A673 (cell line): ENCODE results near the gene HS3ST3A1. TPM values are rescaled to one million over a fixed set of nuclear protein-coding genes. Genes with fewer than 3 reads are reported as not detected.

Experiments used
- BruUV-seq: library from RNA; stranded (reverse); fragments of 400-500 nt; replicated peaks from 2 replicates; lab custom pipeline; 2021; lab: Mats Ljungman, UMichigan
- CTCF ChIA-PET: fragments of 300-600 bp; sonication (Branson Sonifier 250); formaldehyde crosslinking; loops from one replicate; lab custom pipeline; 2022; ENCODE audit warnings: antibody characterized with exemption; lab: Charles Lee
- POLR2A ChIA-PET: fragments of 300-600 bp; sonication (Branson Sonifier 250); formaldehyde crosslinking; loops from one replicate; lab custom pipeline; 2022; ENCODE audit warnings: antibody characterized with exemption; ENCODE audit not compliant: low non-redundant PET; lab: Charles Lee
- DNase-seq: peaks from one replicate; pipeline ENCODE4 v3.0.0-alpha.2; 2015; ENCODE audit warnings: low spot score
- H3K27ac ChIP-seq: fragments of 200-600 bp; sonication (generic); 2 replicates; pipeline ENCODE4 v1.5.1; 2016; ENCODE audit warnings: mixed run types, low read depth, mild to moderate bottlenecking, mixed read lengths, antibody characterized with exemption, low read length; ENCODE audit not compliant: poor library complexity, severe bottlenecking
- H3K27me3 ChIP-seq: fragments of 200-600 bp; sonication (generic); replicated peaks from 2 replicates; pipeline ENCODE4 v1.6.1; 2017; ENCODE audit warnings: mixed run types, low read depth, mild to moderate bottlenecking, mixed read lengths, antibody characterized with exemption, low read length; ENCODE audit not compliant: insufficient read depth, poor library complexity
- H3K36me3 ChIP-seq: fragments of 200-600 bp; sonication (generic); 2 replicates; pipeline ENCODE4 v1.6.1; 2016; ENCODE audit warnings: mixed run types, mild to moderate bottlenecking, mixed read lengths, antibody characterized with exemption, low read length; ENCODE audit not compliant: insufficient read depth, poor library complexity, severe bottlenecking
- H3K4me1 ChIP-seq: fragments of 200-600 bp; sonication (generic); 2 replicates; pipeline ENCODE4 v1.6.1; 2017; ENCODE audit warnings: mixed run types, mild to moderate bottlenecking, mixed read lengths, antibody characterized with exemption, low read length; ENCODE audit not compliant: insufficient read depth, poor library complexity, severe bottlenecking
- H3K4me3 ChIP-seq: fragments of 200-600 bp; sonication (generic); 2 replicates; pipeline ENCODE4 v1.5.1; 2016; ENCODE audit warnings: low read depth, mixed run types, mild to moderate bottlenecking, mixed read lengths, low read length; ENCODE audit not compliant: poor library complexity, severe bottlenecking
- H3K9me3 ChIP-seq: fragments of 200-600 bp; sonication (generic); 2 replicates; pipeline ENCODE4 v1.6.1; 2016; ENCODE audit warnings: mixed run types, low read depth, mild to moderate bottlenecking, mixed read lengths, antibody characterized with exemption, low read length; ENCODE audit not compliant: poor library complexity, severe bottlenecking
- EZH2 ChIP-seq: fragments of 200-600 bp; sonication (generic); IDR thresholded peaks from 2 replicates; pipeline ENCODE4 v1.6.1; 2017; ENCODE audit warnings: borderline replicate concordance, low read depth, mild to moderate bottlenecking, mixed read lengths, antibody characterized with exemption, low read length; ENCODE audit not compliant: poor library complexity, severe bottlenecking
- intact Hi-C: fragments of 100-400 bp; cut with micrococcal nuclease; formaldehyde crosslinking; loops from one replicate; pipeline ENCODE4 v1.10.0; 2022; ENCODE audit not compliant: unreplicated experiment
- total RNA-seq: library from RNA; stranded (reverse); gene quantifications from 2 replicates; pipeline ENCODE4 v1.2.3, GENCODE V29; 2021
- TF ChIP-seq, protein P1 (sequence below): fragments of 300-800, 200-600 bp; sonication (generic); conservative IDR thresholded peaks from 2 replicates; pipeline ENCODE4 v1.5.1; 2017; ENCODE audit warnings: low read depth, mild to moderate bottlenecking, antibody characterized with exemption, low read length, moderate library complexity, mixed read lengths

HS3ST3A1 gene
- total RNA-seq, 1 experiment from 2014 or later, result not detected

DNA sequence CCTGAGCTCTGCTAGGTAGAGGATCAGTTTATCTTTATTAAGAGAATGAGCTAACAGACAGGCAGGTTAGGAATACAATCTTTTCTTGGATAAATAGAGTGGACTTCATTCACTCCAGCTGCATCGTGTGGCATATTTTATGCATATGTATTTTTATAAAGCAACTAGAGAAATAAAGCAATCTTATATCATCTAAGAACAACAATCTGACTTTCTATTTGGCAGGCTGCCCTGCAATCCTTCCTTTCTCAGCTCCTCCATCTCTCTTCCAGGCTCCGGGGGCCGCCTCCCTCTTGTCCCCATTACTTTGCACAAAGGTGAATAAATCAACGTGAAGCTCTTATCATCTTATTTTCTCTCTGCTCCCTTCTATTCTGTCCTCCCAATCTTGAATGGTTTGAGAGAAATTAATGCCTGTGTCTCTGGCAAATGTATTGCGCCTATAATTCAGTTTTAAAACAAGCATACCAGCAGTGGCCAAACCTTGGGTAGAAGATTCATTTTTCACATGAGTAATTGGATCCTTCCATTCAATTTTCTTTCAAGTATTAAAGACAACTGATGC is 64.5 kb downstream of the HS3ST3A1 start:
- CTCF ChIA-PET, result no interaction called here
- H3K27ac ChIP-seq, result no peak overlapping the region
- H3K4me3 ChIP-seq, result no peak overlapping the region
- DNase-seq, result no peak
- peaks cover 28% of the 10 kb centered on the region for H3K9me3 ChIP-seq
- no peaks in the 10 kb centered on the region for H3K27me3 ChIP-seq
- intact Hi-C loops, result no loop called here
- BruUV-seq, result no TSS peak
- no peaks in the 10 kb centered on the region for H3K4me1 ChIP-seq
- POLR2A ChIA-PET, result no interaction called here
- no peak for TF ChIP-seq EZH2
- TF ChIP-seq, protein P1, sequence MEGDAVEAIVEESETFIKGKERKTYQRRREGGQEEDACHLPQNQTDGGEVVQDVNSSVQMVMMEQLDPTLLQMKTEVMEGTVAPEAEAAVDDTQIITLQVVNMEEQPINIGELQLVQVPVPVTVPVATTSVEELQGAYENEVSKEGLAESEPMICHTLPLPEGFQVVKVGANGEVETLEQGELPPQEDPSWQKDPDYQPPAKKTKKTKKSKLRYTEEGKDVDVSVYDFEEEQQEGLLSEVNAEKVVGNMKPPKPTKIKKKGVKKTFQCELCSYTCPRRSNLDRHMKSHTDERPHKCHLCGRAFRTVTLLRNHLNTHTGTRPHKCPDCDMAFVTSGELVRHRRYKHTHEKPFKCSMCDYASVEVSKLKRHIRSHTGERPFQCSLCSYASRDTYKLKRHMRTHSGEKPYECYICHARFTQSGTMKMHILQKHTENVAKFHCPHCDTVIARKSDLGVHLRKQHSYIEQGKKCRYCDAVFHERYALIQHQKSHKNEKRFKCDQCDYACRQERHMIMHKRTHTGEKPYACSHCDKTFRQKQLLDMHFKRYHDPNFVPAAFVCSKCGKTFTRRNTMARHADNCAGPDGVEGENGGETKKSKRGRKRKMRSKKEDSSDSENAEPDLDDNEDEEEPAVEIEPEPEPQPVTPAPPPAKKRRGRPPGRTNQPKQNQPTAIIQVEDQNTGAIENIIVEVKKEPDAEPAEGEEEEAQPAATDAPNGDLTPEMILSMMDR, result no peak
- no peaks in the 10 kb centered on the region for H3K36me3 ChIP-seq

DNA sequence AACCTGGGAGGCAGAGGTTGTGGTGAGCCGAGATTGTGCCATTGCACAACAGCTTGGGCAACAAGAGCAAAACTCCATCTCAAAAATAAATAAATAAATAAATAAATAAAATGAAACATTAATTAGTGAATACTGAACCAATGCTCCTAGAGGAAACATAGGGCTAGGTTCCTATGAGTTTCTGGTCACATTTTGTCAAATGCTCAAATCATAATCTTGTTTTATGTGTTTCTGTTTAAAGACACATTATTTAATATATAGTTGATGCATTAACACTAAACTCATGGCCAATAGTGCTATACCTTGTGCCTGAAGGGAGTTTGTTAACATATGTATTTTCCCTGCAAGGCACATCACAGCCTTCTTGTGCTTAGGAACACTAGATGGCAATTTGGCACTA is 66.8 kb downstream of the HS3ST3A1 start:
- BruUV-seq, result no TSS peak
- TF ChIP-seq, protein P1, result no peak
- TF ChIP-seq EZH2, result no peak
- Histone ChIP-seq H3K27me3 (no peaks in the 10 kb centered on the region), H3K4me3 (no peak overlapping the region), H3K4me1 (no peaks in the 10 kb centered on the region), H3K36me3 (no peaks in the 10 kb centered on the region), H3K9me3 (peaks cover 32% of the 10 kb centered on the region), H3K27ac (no peak overlapping the region)
- intact Hi-C loops, result no loop called here
- ChIA-PET POLR2A (no interaction called here), CTCF (no interaction called here)
- DNase-seq, result no peak

DNA sequence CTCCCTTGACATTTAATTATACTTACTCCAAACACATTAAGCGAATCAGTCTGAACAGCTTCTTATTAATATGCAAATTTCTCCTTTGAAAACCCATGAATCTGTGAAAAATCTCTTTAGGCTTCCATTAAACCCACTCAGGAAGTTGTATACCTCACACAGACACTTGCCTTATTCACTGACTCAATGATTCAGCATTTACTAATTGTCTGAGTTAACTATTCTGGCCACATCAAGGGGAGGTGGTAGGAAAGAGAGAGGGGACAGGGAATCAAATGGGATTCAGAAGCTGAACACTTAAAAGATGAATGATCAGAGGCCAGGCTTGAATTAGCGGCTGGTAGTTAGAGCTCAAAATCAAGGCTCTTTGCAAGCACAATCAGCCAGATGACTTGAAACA is 70.0 kb downstream of the HS3ST3A1 start:
- TF ChIP-seq EZH2, result no peak
- TF ChIP-seq, protein P1, result no peak
- DNase-seq, result no peak
- Histone ChIP-seq H3K36me3 (no peaks in the 10 kb centered on the region), H3K4me3 (no peak overlapping the region), H3K4me1 (no peaks in the 10 kb centered on the region), H3K9me3 (peaks cover 24% of the 10 kb centered on the region), H3K27me3 (no peaks in the 10 kb centered on the region), H3K27ac (no peak overlapping the region)
- intact Hi-C loops, result no loop called here
- CTCF ChIA-PET, result no interaction called here
- no TSS peak for BruUV-seq
- POLR2A ChIA-PET, result no interaction called here
